Ecto neural progenitor cell (in vitro differentiated cells): ENCODE results near the gene HAND2.

Experiments
- DNase-seq: peaks from one replicate; pipeline ENCODE4 v3.0.0-alpha.2; 2018; ENCODE audit warnings: low spot score

HAND2 gene

DNA sequence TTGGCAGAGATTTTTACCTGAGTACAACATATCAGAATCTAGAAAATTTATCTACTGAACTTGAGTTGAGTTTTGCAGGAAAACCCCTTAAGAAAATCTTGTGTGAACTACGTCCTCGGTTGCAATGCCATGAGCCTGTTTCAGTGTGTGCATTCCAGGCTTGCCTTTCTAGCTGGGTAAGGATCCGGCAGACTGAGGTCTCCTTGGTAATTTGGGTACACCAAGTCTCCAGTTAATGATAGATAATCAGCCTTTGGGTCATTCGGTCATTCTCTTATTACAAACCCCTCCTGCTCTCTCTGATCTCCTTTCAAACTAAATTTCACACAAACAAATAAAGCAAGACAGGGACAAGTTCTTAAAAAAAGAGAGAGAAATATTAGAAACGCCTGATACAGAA lies 5.9 kb upstream of the HAND2 start:
- no peak for DNase-seq

DNA sequence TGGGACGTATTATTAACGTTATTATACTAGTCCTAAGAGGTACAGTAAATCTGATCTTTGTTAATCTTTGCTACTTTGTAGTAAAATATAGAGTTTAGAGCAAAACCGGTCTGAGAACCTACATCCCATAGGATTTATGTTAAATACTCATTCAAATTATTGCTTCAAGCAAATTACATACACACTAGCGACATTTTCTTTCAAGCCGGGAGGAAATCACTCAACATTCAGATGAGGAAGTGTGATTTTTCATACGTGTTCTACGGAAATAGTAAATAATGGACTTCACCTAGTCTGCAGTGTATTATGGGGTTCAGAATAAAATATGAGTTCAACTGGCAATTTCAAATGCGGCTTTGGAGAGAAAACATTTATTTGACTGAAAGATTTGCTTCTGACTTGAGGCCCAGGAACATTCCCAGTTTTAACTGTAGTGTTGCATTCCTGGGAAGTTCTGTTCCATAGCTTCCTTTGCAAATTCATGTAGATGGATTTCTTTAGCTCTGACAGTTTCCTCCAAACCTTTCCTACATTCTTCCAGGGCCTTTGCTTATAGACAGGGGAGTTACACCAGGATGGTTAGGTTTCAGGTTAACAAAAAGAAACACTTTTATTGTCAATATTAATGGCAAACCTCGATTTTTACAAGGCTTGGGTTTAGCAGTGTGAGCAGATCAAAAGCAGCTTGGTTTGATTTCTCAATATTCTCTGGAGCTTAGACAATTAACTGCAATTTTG lies 5.3 kb upstream of the HAND2 start:
- no peak for DNase-seq

DNA sequence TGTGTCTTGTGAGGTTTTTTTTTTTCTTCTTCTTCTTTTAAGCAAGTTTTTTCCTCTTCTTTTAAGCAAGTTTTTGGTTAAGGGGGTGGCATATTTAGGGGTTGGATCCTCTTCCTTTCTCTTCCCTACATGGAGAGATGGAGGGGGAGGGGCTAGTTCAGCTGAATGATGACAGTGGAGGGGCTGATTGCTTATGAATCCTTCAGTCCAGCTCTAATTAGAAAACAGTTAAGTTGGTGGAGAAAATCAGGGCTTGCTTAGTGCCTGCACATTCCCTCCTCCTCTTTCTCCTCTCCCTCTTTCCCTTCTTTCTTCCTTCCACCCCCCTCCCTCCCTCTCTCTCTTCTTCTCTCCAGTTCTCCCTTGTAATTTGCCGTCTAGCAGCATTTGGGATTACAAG lies 4.4 kb upstream of the HAND2 start:
- no peak for DNase-seq

DNA sequence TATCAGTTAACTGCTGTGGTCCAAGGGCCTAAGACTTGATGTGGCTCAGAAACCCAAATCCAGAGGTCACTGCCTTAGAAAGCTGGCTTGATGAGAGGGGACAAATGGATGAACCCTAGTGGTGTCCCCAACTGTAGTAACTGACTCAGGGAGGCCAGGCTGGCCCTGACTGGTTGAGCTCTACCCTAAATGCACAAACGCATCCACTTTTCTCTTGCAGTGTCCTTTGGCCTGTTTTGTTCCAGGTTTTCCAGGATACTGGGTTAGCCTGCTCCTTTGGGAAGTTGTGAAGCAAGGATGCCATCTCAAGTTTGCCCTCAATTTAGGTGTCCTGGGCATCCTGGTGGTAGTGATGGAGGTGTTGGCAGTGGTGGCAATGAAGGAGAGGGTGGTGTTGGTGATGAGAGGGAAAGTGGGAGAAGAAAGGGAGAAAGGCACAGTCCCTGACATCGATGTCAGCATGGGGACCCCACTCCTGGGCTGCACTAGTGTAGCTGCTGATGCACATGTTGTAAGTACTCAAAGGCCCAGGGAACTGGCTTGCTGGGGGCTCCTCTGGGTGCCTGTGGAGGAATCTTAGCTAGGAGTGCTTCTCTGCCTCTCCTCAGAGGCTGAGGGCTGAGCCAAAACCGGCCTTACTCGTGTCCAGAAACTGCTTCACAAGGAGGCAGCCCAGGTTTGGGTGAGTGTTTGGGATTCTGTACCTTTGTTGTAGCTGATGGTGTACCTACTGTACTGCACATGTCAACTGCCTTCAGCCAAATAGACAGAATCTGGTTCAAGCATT lies 2.9 kb upstream of the HAND2 start:
- DNase-seq, result no peak

GRCh38 chr4:173531086-173531965 lies 1.3 kb upstream of the HAND2 start:
- peak; percentile 61 for DNase-seq

GRCh38 chr4:173530326-173531085 lies 477 bp upstream of the HAND2 start:
- no peak for DNase-seq

- DNase-seq, result peak; percentile 61
Measured at GRCh38 chr4:173528378-173529321, 1.4 kb downstream of the HAND2 start.

GRCh38 chr4:173527103-173527891 lies 2.7 kb downstream of the HAND2 start:
- DNase-seq, result peak; percentile 68

- DNase-seq, result no peak
Measured at GRCh38 chr4:173526724-173527102, 3.3 kb downstream of the HAND2 start.

DNA sequence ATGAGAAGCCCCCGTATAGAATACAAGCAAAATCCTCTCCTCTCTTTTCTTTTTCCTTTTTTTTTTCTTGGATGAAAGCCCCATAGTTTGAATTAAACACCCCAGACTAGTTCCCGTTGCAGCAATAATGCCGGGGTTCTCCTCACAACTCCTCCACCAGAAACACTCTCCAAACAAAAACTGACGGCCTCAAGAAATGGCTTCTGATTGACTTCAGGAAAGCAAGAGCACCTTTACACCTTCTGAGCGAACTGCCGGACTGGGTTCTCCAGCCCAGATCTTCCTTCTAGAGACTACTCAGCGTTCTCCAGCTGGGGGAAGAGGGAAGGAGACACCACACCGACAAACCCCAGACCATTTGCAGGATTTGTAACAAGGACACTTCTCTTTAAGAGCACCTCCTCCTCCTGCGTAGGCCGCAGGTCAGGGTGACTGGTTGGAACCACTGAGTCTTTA lies 4.0 kb downstream of the HAND2 start:
- peak; percentile 43 for DNase-seq

DNA sequence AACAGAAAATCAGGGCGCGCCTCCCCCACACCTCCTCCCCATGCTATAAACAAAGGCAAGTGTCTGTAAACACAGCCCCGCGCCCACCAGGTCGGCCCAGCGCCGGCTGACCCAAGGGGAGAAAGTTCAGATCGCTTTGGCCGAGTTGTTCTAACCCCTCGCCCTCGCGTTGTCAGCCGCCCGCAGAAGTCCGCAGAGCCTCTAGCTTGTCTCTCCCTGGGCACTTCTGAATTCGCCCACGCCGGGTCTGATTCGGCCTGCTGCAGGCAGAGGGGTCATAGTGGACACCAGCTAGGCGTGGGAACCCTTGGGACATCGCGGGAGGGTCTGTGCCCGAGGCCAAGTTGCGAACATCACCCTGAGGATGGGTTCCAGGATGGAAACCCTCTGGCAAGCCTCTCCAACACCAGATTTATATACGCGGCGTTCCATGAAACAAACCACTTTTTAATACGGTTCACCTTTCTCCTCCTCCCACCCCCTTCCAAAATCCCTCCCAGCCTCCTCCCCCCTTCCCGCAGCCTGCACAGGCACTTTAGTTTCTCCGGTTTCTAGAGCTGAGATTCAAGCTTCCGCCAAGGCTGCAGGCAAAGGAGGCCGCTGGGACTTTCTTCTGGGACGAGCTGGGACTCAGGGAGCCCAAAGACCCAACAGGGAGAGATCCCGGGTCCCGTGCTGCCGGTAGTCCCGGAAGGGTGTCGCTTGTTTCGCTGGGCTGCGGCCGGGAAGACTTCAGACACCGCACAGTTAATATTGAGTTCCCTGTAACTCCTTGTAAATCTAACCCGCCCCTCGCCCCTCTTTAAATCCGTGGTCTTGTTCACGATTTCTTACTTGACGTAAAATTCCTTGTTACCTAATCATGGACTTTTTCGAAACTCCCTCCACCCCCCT lies 4.7 kb downstream of the HAND2 start:
- peak; percentile 70 for DNase-seq

DNA sequence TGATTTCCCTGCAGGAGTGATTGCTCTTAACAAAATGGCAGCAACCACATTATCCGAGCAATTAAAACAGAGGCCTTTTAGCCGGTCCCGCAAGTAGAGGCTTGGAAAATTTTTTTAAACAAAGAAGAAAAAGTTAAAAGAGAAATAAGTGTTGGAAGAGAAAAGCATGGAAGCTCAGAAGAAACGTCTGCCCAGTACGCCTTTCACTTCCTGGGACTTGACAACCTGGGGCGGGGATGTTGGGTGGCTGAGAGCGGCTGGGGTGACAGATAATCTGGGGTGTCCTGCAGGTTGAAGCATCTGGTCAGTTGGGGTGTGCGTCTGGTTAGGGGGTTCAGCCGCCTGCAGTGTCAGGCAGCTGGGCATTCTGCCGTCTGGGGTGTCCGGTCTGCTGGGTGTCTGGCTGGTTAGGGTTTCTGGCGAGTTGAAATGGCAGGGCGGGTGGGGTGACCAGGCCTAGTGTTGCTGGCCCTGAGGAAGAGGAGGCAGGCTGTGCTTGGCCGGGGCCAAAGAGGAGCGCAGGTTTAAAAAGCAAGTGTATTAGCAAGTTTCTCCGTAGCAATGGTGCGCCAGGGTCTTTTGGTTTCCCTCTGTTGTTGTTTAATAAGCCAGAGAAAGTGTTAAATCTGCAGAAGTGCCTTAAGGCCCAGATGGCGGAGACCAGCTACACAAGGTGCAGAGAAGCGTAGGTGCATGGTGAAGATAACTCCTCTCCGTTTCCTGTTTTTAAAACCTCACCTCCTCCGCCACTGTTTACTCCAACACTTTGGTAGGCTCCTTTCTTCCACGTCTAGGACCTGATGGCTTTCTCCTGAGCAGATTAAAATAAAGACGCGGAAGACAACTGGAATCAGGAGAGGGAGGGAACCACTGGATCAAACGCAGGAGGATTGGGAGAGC lies 5.6 kb downstream of the HAND2 start:
- DNase-seq, result peak; percentile 49

- peak; percentile 64 for DNase-seq
Measured at GRCh38 chr4:173522951-173523395, 7.1 kb downstream of the HAND2 start.

GRCh38 chr4:173522160-173522950 lies 7.7 kb downstream of the HAND2 start:
- peak; percentile 84 for DNase-seq

DNA sequence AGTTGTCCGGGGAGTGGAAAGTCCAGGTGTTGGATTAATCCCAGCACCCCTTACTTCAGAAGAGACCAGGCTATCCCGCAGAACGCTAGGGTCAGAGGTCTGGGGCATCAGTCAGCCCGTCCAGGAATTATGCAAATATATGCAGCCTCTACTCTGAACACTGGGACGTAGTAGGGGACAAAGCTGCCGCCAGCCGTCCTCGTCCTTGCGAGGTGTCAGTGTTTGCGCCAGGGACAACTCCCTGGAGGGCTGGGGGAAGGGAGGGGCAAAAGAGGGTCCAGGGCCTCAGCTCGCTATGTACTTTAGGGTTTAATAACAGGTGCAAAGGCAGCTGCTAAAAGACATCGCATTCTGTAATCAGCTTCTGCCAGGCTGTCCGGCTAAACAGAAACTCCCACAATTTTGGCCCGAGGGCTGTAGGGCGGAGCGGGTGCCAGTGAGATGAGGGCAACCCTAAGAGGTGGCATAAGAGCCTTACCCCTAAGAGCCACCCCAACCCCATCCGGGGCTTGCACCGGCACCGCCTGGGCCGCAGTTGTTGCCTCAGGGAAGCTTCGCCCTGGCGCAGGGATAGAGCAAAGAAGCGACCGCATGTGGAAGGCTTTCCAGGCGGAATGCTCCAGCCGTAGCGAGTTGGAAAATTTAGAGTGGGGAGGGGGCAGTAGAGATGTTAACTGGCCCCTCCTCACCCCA lies 8.4 kb downstream of the HAND2 start:
- DNase-seq, result peak; percentile 63

DNA sequence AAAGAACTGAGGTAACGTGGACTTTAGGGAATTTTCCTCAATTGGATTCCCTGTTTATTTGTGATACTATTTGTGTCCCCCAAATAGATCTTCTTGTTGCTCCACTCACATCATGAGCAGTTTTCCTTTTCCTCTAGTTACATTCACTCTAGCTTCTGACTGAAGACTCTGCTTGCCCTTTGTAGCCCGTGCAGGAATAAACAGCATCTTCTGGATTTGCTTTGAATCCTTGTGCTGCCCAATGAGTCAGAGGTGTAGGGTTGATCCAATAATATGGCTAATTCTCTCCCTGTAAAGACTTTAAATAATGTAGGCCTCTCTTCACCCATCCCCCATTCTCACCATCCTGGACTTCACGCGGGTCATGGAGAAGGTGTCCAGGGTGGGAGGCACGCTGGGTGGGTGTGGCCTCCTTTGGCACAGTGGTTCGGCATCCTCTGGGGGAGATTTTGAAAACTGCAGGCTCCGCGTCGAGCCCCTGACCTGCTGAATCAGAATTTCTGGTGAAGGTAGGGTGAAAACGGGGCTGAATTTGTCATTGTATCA lies 9.0 kb downstream of the HAND2 start:
- DNase-seq, result peak; percentile 48
